Right lobe of liver (tissue), 4 donors: ENCODE data around the gene MTHFD1L.
"Not testable (repeated sequence)": the region's sequence is repeated elsewhere in the genome, so short reads cannot be mapped to it uniquely, and the experiment has no call there.

ENCODE experiments used
- POLR2A ChIP-seq: fragments of 450-650 bp; IDR thresholded peaks from one replicate; pipeline ENCODE4 v1.6.1; 2017; ENCODE audit warnings: antibody characterized with exemption, mild to moderate bottlenecking
- TF ChIP-seq, protein P1 (sequence below), 4 donors: fragments of 200-600 bp in 3 of 4; fragments of 450-650 bp in 1 of 4; IDR thresholded peaks; one replicate each; pipeline versions ENCODE4 v1.5.1 to v1.8.0; 2016 to 2022; ENCODE audit warnings: antibody characterized with exemption in 4 of 4, mild to moderate bottlenecking in 2 of 4
- donor health status: DM: no; HTN: no; CAD: no.
- donor health status: DM: no; HTN: no; CAD: no.
- donor health status: DM: no; HTN: yes; CAD: no.

DNA sequence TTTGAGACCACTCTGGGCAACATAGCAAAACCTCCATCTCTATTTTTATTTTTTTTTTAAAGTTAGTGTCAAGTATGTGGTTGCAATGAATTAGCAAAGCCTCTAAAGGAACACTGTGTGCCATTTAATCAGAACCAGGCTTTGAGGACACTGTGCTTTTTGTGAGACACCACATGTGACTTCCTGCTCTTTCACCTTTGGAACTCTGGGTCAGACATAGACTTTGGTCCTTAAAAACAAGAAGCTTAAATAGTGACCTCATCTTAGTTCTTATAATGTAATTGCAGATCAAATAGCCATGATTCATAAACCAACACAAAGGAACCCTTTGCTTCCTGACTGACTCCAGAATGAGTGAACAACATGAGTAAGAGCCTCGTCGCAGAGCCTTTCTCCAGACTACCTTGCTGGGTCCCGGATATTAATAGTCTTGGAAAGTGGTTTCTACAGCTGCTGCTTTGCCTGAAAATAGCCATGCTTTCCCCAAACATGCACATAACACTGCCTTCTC is 170.8 kb downstream of the MTHFD1L start:
- TF ChIP-seq, protein P1, sequence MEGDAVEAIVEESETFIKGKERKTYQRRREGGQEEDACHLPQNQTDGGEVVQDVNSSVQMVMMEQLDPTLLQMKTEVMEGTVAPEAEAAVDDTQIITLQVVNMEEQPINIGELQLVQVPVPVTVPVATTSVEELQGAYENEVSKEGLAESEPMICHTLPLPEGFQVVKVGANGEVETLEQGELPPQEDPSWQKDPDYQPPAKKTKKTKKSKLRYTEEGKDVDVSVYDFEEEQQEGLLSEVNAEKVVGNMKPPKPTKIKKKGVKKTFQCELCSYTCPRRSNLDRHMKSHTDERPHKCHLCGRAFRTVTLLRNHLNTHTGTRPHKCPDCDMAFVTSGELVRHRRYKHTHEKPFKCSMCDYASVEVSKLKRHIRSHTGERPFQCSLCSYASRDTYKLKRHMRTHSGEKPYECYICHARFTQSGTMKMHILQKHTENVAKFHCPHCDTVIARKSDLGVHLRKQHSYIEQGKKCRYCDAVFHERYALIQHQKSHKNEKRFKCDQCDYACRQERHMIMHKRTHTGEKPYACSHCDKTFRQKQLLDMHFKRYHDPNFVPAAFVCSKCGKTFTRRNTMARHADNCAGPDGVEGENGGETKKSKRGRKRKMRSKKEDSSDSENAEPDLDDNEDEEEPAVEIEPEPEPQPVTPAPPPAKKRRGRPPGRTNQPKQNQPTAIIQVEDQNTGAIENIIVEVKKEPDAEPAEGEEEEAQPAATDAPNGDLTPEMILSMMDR (IDR thresholded peaks at IDR 0.05): not testable (repeated sequence)
- TF ChIP-seq POLR2A: not testable (repeated sequence)
